Activated B cell treated with CpG ODN at 0.5 μM for 24 hours (primary cell): ENCODE results near the gene PAPOLG. TPM values are rescaled to one million over a fixed set of nuclear protein-coding genes. Genes with fewer than 3 reads are reported as not detected.

ENCODE experiments used
- ATAC-seq: fragments of 200-7000 bp; cut with Tn5 transposase; one replicate; pipeline ENCODE4 v1.10.0; 2021; ENCODE audit warnings: low read depth, mild to moderate bottlenecking, moderate library complexity
- CTCF ChIA-PET: fragments of 350-600 bp; sonication (Branson Sonifier 250); formaldehyde crosslinking; loops from one replicate; lab custom pipeline; 2021; ENCODE audit warnings: antibody characterized with exemption; lab: Charles Lee
- POLR2A ChIA-PET: fragments of 350-600 bp; sonication (Branson Sonifier 250); formaldehyde crosslinking; loops from one replicate; lab custom pipeline; 2021; ENCODE audit warnings: antibody characterized with exemption; lab: Charles Lee
- DNase-seq: peaks from one replicate; pipeline ENCODE4 v3.0.0; 2022
- H3K27ac Mint-ChIP-seq: one replicate; pipeline ENCODE4 v1.8.0; 2020; ENCODE audit warnings: mixed read lengths
- H3K27me3 Mint-ChIP-seq: one replicate; pipeline ENCODE4 v1.8.0; 2021; ENCODE audit warnings: mixed read lengths
- H3K36me3 Mint-ChIP-seq: one replicate; pipeline ENCODE4 v1.8.0; 2021; ENCODE audit warnings: low read depth, mixed read lengths
- H3K4me1 Mint-ChIP-seq: one replicate; pipeline ENCODE4 v1.8.0; 2021; ENCODE audit warnings: mixed read lengths
- H3K4me3 Mint-ChIP-seq: one replicate; pipeline ENCODE4 v1.8.0; 2020; ENCODE audit warnings: mild to moderate bottlenecking, mixed read lengths
- H3K9me3 Mint-ChIP-seq: one replicate; pipeline ENCODE4 v1.8.0; 2020; ENCODE audit warnings: mixed read lengths
- CTCF ChIP-seq: fragments of 200-600 bp; IDR thresholded peaks from one replicate; pipeline ENCODE4 v1.8.0; 2022; ENCODE audit warnings: antibody characterized with exemption, mild to moderate bottlenecking
- intact Hi-C: fragments of 100-400 bp; cut with micrococcal nuclease; formaldehyde crosslinking; loops from one replicate; pipeline ENCODE4 v1.15.1; 2024
- total RNA-seq: library from RNA; stranded (reverse); gene quantifications from 2 replicates; pipeline ENCODE4 v1.2.3, GENCODE V29; 2022

Gene PAPOLG
- total RNA-seq, 1 donor from 2014 or later, result 20.3 TPM

- Mint-ChIP-seq H3K36me3 (peaks cover 80% of the 10 kb centered on the region), H3K9me3 (no peaks in the 10 kb centered on the region), H3K4me3 (no peak overlapping the region), H3K4me1 (no peaks in the 10 kb centered on the region), H3K27ac (no peak overlapping the region), H3K27me3 (no peaks in the 10 kb centered on the region)
- intact Hi-C loops, result no loop called here
- no peak for DNase-seq
- CTCF ChIA-PET, result no interaction called here
- TF ChIP-seq CTCF, result no peak
- no peak for ATAC-seq
- POLR2A ChIA-PET, result no interaction called here
Observed at GRCh38 chr2:60780721-60781120, 24.7 kb downstream of the PAPOLG start.

- intact Hi-C loops, result loop anchor here (5.0 kb wide), 1 partner anchor 384 kb away; no protein-coding TSS in a partner anchor
- DNase-seq, result no peak
- Mint-ChIP-seq H3K4me1 (peaks cover 31% of the 10 kb centered on the region), H3K9me3 (no peaks in the 10 kb centered on the region), H3K36me3 (peaks cover 72% of the 10 kb centered on the region), H3K27ac (no peak overlapping the region), H3K27me3 (no peaks in the 10 kb centered on the region), H3K4me3 (no peak overlapping the region)
- TF ChIP-seq CTCF, result no peak
- no peak for ATAC-seq
- ChIA-PET POLR2A (no interaction called here), CTCF (interaction anchor here (1.6 to 4.5 kb wide), 3 partner anchors 94 to 205 kb away, joined by 4 to 50 read pairs (median 5); no protein-coding TSS in a partner anchor)
Observed at GRCh38 chr2:60793169-60793568, 37.1 kb downstream of the PAPOLG start.

- Mint-ChIP-seq H3K27ac (no peak overlapping the region), H3K36me3 (peaks cover 71% of the 10 kb centered on the region)
- no peak for DNase-seq
Observed at GRCh38 chr2:60794271-60794863, 38.3 kb downstream of the PAPOLG start.

GRCh38 chr2:60796573-60797509, 40.8 kb downstream of the PAPOLG start:
- intact Hi-C loops, result loop anchor here (1.0 kb wide), 3 partner anchors 10 to 84 kb away; partner anchors contain the start of gene REL
- POLR2A ChIA-PET, result interaction anchor here (0.7 to 2.9 kb wide), 14 partner anchors 10 to 381 kb away, joined by 3 to 65 read pairs (median 4); partner anchors contain the start of genes PEX13 and REL
- Mint-ChIP-seq H3K27ac (peak overlapping the region; percentile 85), H3K27me3 (no peaks in the 10 kb centered on the region), H3K4me3 (peak overlapping the region; percentile 59), H3K9me3 (no peaks in the 10 kb centered on the region), H3K36me3 (peaks cover 62% of the 10 kb centered on the region), H3K4me1 (peaks cover 31% of the 10 kb centered on the region)
- CTCF ChIA-PET, result interaction anchor here (0.7 to 1.5 kb wide), 5 partner anchors 21 to 202 kb away, joined by 3 to 8 read pairs (median 6); partner anchors contain the start of gene REL
- TF ChIP-seq CTCF, result no peak
- ATAC-seq, result peak; percentile 88
- no peak for DNase-seq

More at GRCh38 chr2:60794271-60794863, 38.3 kb downstream of the PAPOLG start:
- ATAC-seq, result peak; percentile 46
- Mint-ChIP-seq H3K9me3 (no peaks in the 10 kb centered on the region), H3K27me3 (no peaks in the 10 kb centered on the region), H3K4me1 (peaks cover 31% of the 10 kb centered on the region), H3K4me3 (no peak overlapping the region)
- ChIA-PET CTCF (interaction anchor here (0.7 to 4.5 kb wide), 4 partner anchors 93 to 206 kb away, joined by 4 to 50 read pairs (median 5); no protein-coding TSS in a partner anchor), POLR2A (no interaction called here)
- peak; percentile 46 for TF ChIP-seq CTCF
- intact Hi-C loops, result loop anchor here (1.0 to 5.0 kb wide), 3 partner anchors 88 to 383 kb away; no protein-coding TSS in a partner anchor
